G401 (cell line): ENCODE measurements around the gene LRRC71. TPM values are rescaled to one million over a fixed set of nuclear protein-coding genes. Genes with fewer than 3 reads are reported as not detected.

Source experiments
- DNase-seq: peaks from one replicate; pipeline ENCODE4 v3.0.0-alpha.2; 2015; ENCODE audit warnings: low spot score
- in situ Hi-C: cut with HindIII; loops from 2 replicates; pipeline ENCODE4 v1.10.0; 2016; ENCODE audit warnings: low sequenced_read_pairs, mixed read lengths
- total RNA-seq: library from RNA; depleted of rRNA; stranded (reverse); fragments of >200 nt; shearing (Covaris generic); gene quantifications from 2 replicates; pipeline ENCODE4 v1.2.3, GENCODE V29; 2014

Gene LRRC71
- total RNA-seq, 1 experiment from 2014 or later = not detected

GRCh38 chr1:156903328-156904091 lies 16.9 kb upstream of the LRRC71 start:
- in situ Hi-C loops = no loop called here
- DNase-seq = no peak

GRCh38 chr1:156904187-156904959 lies 16.1 kb upstream of the LRRC71 start:
- no peak for DNase-seq
- in situ Hi-C loops = no loop called here

- no peak for DNase-seq
- in situ Hi-C loops = no loop called here
These were observed 15.3 kb upstream of the LRRC71 start for GRCh38 chr1:156905176-156905575.

GRCh38 chr1:156905651-156906050 lies 14.8 kb upstream of the LRRC71 start:
- no peak for DNase-seq
- in situ Hi-C loops = no loop called here

GRCh38 chr1:156906206-156906906 lies 14.1 kb upstream of the LRRC71 start:
- in situ Hi-C loops = no loop called here

GRCh38 chr1:156908541-156908940 lies 11.9 kb upstream of the LRRC71 start:
- no peak for DNase-seq

More at GRCh38 chr1:156906206-156906906, 14.1 kb upstream of the LRRC71 start:
- no peak for DNase-seq

GRCh38 chr1:156908955-156909354 lies 11.5 kb upstream of the LRRC71 start:
- in situ Hi-C loops = no loop called here
- no peak for DNase-seq

More at GRCh38 chr1:156908541-156908940, 11.9 kb upstream of the LRRC71 start:
- in situ Hi-C loops = no loop called here

GRCh38 chr1:156909671-156910070 lies 10.8 kb upstream of the LRRC71 start:
- no peak for DNase-seq
- in situ Hi-C loops = no loop called here

- in situ Hi-C loops = no loop called here
- no peak for DNase-seq
These were observed 10.1 kb upstream of the LRRC71 start for GRCh38 chr1:156910309-156910782.

GRCh38 chr1:156911577-156912298 lies 8.7 kb upstream of the LRRC71 start:
- no peak for DNase-seq
- in situ Hi-C loops = no loop called here

- no peak for DNase-seq
- in situ Hi-C loops = no loop called here
These were observed 8.1 kb upstream of the LRRC71 start for GRCh38 chr1:156912310-156912709.

GRCh38 chr1:156912861-156913808 lies 7.3 kb upstream of the LRRC71 start:
- peak; percentile 46 for DNase-seq
- in situ Hi-C loops = no loop called here

GRCh38 chr1:156913809-156914387 lies 6.5 kb upstream of the LRRC71 start:
- in situ Hi-C loops = no loop called here
- DNase-seq = no peak

- in situ Hi-C loops = no loop called here
- DNase-seq = no peak
These were observed 6.0 kb upstream of the LRRC71 start for GRCh38 chr1:156914440-156914856.

- in situ Hi-C loops = no loop called here
- no peak for DNase-seq
These were observed 659 bp downstream of the LRRC71 start for GRCh38 chr1:156921053-156921529.

GRCh38 chr1:156922986-156923669 lies 2.7 kb downstream of the LRRC71 start:
- in situ Hi-C loops = no loop called here
- peak; percentile 20 for DNase-seq
